T-helper 2 cell (primary cell): Measurements from ENCODE around the gene ATP2C1.

ENCODE experiments used
- DNase-seq, 5 experiments: peaks; one replicate each; pipeline versions ENCODE4 v3.0.0 to v3.0.0-alpha.2; 2012 to 2022

ATP2C1 gene

DNA sequence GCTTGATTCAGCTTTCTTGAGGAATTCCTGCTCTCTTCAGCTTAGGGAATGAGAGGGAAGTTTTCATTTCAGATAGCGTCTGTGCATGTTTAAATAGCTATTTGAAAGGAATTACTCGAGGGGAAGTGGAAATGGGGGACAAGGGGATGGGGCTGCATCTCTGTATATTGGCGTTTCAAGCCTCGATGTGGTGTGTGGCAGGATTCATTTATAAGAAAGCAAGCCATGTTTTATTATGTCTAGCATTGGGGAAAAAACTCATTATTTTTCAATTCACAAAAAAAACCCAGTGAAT lies 1.0 kb downstream of the ATP2C1 start:
- DNase-seq, result peak in 1 of 5 experiments; percentile 24

DNA sequence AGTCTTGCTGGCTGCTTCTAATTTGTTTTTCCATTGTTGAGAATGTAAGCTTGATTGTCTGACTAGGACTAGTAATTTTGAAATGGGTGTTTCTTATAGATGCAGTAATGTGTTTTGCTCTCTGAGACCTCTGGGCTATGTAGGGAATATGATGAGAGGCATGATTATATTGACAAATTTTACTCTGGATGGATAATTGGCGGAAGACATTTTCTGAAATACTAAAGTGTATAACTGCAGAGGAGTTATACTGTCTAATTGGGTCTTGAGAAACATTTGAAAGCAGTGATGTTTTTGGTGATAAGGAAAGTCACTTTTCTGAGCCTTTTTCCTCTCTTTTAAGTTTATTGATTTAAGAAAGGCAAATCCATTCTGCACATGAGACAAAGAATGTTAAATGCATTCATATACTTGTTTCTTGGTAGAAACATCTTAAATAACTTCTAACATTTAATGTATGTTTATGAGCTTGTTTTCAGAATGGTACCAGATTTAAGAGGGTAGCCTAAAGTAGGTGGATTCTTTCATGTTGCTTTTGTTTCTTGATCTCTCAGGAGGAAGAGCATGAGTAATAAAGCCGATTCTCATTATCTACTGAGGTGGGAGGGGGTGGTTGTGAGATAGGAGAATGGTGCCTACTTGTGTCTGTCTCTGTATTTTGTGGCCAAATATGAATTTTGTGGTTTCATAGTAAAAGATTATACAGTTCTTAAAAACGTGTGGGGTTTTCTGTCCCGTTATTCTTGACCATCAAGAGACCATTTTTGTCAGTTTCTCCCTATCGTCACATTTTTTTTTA lies 2.0 kb downstream of the ATP2C1 start:
- peak in 1 of 5 experiments; percentile 76 for DNase-seq

DNA sequence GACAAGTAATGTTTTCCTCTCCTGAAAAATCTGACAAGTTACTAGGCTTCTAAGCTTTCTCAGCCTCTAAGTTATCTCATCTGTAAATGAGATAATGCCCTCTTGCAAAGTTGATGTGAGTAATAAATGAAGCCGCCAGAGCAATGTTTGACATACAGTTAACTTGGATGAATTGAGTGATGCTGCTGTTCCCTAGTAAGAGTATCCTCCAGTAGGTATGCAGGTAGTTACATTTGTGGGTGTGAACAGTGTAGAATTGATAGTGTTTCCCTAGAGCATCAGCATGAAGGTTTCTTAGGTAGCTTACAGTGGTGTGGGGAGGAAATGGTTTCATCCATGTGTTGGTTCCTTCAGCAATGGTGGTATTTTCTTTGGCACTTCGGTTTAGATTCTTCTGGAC lies 3.4 kb downstream of the ATP2C1 start:
- peak in 1 of 5 experiments; percentile 20 for DNase-seq

DNA sequence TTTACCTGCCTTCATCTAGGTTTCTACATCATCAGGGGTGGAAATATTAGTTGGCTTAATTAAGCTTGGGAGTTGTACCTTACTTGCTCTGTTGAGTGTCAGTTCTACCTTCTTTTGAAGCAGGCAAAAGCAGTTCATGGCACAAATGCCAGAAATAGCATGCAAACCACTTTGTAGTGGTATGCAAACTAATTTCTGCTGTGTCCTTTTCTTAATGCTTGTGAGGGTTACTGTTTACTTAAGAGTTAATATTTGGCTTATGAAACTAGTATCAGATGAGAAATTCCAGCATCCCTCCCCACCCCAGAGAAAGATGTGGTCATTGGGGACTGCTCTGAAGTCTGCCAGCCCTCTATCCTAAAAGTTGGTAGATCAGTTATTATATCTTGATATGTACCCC lies 7.1 kb downstream of the ATP2C1 start:
- DNase-seq, result no peak

DNA sequence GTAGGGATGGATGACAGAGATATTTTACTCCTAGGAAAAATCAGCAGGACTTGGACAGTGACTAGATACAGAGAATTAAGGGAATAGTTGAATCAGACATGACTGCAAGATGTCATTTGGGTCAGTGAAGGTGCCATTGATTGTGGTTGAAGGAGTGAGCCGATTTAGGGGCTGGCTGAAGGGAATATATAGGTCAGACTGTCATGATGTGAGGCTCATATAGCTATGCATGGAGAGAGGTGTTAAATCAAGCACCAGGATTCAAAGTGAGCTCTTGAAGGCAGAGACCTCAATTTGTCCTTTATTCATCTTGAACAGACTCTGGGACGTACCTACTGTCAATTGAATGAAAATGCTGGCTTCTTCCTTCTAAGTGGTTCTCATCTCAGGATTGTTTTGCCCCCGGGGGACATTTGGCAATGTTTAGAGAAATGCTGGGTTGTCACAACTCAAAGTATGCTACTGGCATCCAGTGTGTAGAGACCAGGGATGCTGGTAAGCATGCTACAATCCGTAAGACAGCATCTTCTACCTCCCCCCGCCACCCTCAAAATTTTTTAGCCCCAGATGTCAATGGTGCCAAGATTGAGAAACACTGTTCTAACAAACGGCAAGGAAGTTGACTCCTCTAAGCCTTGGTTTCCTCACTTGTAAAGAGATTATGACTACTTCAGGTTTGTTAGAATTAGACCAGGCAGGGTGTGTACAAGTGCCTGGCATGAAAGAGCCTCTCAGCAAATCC lies 7.8 kb downstream of the ATP2C1 start:
- DNase-seq, result no peak

DNA sequence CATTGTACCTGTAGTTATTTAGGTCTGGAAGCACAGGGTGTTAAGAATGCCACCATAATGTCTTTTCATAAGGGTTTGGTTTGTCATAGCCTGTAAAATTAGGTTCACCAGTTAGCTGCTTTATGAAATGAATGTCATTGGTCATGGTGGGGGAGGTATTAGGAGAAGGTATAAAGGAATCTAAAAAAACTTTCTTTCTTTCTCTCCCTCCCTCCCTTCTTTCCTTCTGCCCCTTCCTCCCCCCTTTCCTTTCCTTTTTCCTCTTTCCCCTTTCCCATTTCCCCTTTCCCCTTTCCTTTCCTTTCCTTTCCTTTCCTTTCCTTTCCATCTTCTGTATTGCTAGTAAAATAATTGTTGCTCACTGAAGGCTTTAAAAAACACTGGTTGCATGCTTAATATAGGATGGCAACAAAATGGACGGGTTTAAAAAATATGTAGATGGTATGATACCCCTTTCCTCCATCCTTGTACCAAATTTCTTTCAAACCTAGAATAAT lies 9.6 kb downstream of the ATP2C1 start:
- no peak for DNase-seq

DNA sequence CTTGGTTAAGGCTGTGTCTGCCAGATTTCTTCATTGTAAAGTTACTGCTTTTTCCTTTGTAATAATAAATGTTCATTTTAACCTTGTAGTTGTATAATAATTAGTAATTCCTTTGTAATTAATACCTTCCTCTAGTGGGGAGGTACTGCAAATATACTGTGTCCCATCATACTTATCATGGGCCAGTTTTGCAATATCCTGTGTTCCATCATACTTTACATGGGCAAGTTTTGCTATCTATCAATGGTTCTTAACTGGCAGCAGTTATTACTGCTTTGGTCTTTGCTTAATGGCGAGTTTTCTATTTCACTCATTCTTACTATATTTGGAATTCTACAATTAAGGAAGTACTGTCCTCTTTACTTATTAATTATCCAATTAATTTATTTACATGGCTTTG lies 10.6 kb downstream of the ATP2C1 start:
- DNase-seq, result no peak

DNA sequence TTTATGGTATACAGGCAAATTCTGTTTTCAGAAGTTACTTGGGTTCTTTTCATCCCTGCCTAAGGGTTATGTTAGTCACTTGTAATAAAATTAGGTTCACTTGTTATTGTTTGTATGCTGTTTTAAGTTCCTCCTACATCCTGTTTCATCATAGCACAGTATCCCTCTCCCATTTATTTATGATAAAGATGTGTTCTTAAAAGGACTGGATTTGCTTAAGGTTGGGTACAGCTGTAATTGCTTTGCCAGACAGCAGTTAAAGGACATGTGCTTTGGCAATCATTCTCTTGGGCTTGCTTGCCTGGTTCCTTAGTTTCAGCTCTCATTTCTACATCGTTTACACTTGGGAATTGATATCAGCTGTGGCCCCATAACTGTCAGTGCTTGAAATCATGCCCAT lies 11.7 kb downstream of the ATP2C1 start:
- no peak for DNase-seq

DNA sequence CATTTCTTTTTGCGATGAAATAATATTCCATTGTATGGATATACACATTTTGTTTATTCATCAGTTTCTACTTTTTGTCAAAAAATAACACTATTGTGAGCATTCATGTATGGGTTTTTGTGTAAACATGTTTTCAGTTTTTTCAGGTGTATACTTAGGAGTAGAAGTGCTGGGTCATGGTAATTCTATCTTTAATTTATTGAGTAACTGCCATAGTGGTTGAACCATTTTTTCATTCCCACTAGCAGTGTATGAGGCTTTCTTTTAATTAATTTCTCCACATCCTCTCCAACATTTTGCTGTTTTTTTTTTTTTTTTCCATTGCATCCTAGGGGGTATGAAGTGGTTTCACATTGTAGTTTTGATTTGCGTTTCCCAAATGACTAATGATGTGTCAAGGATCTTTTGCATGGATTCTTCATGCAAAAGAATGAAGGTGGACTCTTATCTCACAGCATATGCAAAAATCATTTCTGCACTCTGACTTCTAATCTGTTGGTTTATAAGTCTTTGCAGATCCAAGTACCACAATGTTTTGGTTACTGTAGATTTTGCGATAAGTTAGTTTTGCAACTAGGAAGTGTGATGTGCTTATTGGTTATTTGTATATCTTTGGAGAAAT lies 12.6 kb downstream of the ATP2C1 start:
- DNase-seq, result peak in 1 of 5 experiments; percentile 75

DNA sequence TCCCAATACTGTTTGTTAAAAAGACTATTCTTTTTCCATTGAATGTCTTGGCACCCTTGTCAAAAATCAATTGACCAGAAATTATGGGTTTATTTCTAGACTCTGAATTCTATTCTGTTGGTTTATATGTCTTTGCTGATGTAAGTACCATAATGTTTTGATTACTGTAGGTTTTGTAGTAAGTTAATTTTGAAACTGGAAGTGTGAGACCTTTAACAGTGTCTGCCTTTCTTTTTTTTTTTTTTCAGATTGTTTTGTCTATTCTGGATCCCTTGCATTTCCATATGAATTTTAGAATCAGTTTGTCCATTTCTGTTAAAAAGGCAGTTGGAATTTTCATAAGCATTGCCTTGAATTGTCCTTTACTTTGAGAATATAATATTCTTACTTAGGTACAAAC lies 13.6 kb downstream of the ATP2C1 start:
- DNase-seq, result no peak

DNA sequence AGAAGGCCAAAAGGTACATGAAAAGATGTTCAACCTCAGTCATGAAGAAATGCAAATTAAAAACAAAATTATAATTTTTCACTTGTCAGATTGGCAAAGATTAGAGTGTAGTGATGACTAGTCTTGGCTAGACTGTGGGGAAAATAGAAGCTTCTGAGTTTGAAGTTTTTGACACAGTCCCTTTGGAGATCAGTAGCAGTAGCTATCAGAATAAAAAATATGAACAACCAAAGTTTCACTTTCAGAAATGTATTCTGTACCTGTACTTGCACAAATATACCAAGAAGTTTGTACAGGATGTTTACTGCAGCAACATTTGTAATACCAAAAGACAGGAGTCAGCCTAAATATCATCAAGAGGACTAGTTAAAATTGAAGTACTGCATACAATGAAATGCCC lies 14.1 kb downstream of the ATP2C1 start:
- peak in 1 of 5 experiments; percentile 73 for DNase-seq

DNA sequence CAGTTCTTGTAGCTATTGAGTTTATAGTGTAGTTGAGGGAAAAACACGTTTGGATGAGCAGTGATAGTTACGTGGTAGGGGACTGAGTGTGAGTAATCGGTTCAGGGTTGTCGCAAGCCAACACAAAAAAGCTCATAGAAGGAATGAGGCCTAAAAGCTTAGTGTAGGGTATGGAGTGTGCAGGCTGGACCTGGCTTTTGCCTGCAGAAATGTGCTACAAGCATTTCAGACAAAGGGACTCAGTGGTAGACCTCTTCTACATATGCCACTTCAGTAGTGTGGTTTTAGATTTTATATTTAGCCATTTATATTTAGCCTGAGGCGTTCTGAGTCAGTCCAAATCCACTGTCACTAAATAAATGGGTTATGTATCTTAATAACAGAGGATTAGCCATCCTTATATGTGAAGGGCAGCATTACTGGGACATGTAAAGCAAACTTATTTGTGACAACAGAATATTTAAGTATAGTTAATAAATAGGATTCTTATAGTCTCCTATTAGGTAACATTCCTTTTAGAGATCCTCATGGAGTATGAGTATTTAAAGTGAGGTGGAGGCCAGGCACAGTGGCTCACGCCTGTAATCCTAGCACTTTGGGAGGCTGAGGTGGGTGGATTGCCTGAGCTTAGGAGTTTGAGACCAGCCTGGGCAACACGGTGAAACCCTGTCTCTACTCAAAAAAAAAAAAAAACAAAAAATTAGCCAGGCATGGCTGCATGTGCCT lies 21.8 kb downstream of the ATP2C1 start:
- no peak for DNase-seq

DNA sequence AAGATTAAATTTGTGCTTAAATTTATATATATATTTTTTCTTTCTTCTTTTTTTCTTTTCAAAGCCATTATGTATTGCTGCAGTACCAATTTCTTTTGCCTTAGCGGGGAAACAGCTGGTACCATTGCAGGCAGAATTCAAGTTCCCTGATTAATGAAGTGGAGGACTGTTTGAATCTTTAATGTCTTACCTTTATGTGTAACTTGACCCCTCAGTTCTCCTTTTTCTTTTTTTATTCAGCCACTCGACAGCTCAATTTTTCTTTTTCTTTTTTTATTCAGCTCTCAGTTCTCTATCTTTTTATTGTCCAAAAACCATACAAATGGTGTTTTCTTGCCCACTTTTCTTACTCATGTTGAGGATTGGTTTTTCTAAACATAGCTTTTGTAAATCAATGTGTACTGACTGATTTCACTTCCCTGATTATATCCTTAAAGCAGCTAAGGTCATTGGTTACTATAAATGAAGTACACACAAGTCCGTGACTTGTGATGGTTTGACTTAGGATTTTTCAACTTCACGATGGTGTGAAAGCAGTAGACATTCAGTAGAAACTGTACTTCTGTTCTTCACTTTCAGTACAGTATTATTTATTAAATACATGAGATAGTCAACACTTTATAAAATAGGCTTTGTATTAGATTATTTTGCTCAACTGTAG lies 22.8 kb downstream of the ATP2C1 start:
- no peak for DNase-seq

DNA sequence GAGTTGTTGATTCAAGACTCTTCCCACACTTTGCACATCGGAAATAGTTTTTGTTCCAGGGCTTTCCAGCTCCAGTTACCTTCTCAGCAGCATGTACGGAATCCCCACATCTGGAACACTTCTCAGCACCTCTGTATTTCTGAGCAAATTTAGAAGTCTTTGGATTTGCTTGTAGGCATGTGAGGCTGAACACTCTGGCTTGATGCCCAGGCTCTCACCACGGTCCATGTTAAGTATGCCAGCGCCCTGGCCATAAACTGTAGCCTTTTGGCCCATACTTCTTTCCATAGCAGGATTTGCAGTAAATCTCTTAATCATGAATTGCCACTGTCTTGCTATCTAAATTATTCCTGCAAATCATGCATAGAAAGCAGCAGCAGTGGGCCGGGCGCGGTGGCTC lies 24.4 kb downstream of the ATP2C1 start:
- DNase-seq, result no peak

DNA sequence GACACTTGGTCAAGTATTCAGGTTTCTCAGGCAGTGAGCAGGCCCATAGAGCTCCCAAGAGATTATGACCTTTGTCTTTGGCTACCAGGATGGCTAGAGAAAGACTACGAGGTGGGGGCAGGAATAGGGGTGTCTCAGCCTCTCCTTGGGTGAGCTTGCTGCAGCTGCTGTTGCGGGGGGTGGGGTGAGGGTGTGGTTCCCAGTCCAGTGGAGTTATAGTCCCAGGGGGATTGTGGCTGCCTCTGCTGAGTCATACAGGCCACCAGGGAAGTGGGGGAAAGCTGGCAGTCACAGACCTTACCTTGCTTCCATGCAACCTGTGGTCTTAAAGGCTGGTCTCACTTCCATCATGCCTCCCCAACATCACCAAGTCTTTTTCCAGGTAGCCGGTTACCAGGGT lies 31.7 kb downstream of the ATP2C1 start:
- DNase-seq, result no peak

DNA sequence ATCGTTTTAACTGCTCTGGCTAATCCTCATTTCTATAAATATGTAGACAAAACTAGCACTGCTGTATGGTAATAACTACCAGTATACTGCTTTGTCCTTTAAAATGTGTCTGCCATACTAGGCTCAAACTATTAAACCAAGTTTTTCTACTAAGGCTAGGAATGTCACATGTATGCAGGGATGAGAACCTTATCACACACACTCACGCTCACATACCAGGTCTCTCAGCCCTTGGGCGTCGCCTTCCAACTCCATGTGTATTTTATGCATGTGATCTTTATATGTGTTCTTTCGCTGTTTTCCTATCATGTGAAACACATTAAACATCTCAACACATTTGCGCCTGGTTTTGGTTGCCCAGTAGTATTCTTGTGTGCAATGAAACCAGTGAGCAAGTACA lies 32.6 kb downstream of the ATP2C1 start:
- no peak for DNase-seq

DNA sequence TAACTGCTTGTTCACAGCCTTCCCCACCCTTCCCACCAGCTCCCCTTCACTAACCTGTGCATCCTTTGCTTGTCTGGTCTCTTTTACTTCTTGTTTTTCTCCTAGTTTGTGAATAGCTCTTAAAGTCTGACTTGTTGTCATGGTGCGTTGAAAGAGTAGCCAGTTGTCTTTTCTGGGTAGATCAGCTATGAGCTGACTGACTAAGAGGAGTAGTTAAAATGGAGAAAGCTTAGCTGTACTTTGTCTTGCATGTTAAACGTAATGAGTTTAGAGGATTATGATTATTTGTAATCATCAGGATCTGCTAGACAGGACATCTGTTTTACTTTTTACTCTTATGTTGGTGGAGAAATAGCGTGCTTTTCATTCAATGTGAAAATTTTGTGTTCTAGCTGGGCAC lies 35.9 kb downstream of the ATP2C1 start:
- no peak for DNase-seq

DNA sequence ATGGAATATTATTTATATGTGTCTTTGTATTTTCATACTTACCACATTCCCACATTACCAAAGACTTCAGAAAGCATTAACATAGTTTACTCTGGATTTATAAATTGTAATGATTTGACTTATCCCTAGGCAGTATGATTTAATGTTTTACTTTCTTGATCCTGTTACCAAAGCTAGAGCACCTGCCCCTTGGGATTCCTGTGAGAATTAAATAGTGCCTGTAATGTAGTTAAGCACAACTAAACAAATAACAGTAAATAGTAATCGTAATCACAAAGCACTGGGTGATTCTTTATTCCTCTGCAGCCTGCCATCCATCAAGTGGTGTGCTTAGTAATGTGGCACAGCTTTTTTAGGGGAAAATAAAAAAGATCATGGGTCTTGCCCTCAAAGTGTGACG lies 39.1 kb downstream of the ATP2C1 start:
- no peak for DNase-seq

DNA sequence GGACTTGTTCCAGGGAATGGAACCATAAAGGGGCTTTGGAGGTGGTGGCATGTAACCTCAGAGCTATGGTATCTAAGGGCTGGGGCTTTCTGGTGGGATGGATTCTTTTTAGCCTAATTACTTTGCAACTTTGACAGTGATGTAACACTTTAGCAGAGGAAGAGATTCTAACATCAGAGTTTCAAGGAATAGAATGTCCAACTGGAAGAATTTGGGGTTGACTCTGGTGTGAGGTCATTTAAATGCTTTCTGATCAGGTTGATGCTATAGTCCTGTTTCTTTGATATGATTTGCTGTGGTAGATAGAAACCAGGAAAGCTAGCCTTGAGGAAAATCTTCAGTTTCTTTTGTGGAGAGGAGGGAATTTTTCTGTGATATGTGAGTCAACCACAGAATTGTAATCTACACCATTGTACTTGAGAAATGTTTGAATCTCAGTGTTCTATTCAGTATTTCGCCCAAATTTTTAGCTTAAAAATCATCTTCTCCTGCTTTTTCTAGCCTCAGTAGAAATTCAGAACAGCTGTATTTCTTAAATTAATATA lies 40.0 kb downstream of the ATP2C1 start:
- DNase-seq, result no peak

DNA sequence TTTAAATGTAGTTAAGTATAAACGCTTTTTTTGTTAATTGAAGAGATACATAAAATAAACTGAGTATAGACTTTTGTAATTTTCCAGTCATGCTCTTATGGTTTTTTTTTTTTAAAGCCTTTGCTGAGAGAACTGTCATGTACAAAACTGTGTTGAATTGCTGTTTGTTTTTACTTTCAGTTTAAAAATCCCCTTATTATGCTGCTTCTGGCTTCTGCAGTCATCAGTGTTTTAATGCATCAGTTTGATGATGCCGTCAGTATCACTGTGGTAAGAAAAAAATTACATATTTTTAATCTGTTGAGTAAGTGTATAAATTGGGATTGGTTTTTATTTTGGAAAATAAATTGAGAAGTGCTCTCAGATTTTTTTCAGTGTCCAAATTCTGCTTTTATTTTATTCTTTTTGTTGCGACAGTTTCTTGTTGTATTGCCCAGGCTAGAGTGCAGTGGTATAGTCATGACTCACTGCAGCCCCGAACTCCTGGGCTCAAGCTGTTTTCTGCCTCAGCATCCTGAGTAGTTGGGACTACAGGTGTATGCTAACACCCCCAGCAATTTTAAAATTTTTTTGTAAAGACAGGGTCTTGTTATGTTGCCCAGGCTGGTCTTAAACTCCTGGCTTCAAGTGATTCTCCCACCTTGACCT lies 40.7 kb downstream of the ATP2C1 start:
- DNase-seq, result no peak

DNA sequence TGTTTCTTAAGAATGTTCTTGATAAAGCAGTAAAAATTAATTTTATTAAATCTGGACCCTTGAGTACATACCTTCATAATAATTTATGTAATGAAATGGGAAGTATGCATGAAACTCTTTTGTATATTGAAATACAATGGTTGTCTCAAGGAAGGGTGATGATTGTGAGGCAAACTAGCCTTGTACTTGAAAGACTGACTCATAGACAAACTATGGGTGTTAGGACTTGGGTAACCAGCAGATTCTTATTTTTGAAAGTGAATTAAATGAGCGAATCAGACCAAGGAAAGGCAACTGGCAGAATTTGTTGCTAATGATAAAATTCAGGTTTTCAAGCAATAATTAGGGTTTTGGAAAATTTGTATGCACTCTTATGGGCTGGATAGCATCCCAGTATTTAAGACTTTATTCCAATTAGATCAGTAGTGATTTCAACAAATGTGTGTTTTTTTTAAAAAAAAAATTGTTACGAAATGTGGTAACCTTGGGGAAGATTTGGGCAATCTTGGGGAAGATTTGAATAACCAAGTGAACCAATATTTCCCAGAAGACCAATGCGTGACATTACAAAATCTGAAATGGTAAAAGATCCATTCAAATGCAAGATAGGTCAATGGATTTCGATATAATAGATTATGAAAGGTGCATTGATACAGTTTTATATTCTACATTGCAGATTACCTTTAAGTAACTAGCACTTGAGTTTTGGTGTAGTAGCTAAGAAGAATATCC lies 42.0 kb downstream of the ATP2C1 start:
- DNase-seq, result no peak
